GM23338 (cell line): ENCODE measurements around the gene IGFBP7. TPM values are rescaled to one million over a fixed set of nuclear protein-coding genes. Genes with fewer than 3 reads are reported as not detected.

ENCODE experiments used
- ATAC-seq: fragments of 200-7000 bp; cut with Tn5 transposase; 3 replicates; pipeline ENCODE4 v1.9.1; 2020
- DNase-seq: peaks from one replicate; pipeline ENCODE4 v3.0.0-alpha.2; 2015; ENCODE audit warnings: low spot score
- H2AFZ ChIP-seq: fragments of 200-600 bp; sonication (generic); 2 replicates; pipeline ENCODE4 v1.8.0; 2016; ENCODE audit warnings: antibody characterized with exemption, mild to moderate bottlenecking, moderate library complexity
- H3F3A ChIP-seq: fragments of 200-600 bp; sonication (generic); replicated peaks from 2 replicates; pipeline ENCODE4 v1.8.0; 2017; ENCODE audit warnings: antibody characterized with exemption, mixed run types, low read depth
- H3K27ac ChIP-seq: fragments of 200-600 bp; sonication (generic); 2 replicates; pipeline ENCODE4 v1.6.1; 2016; ENCODE audit warnings: low read depth
- H3K27me3 ChIP-seq: fragments of 200-600 bp; sonication (generic); 2 replicates; pipeline ENCODE4 v1.8.0; 2016; ENCODE audit warnings: mild to moderate bottlenecking, mixed run types, moderate library complexity; ENCODE audit not compliant: insufficient read depth
- H3K36me3 ChIP-seq: fragments of 200-600 bp; sonication (generic); 2 replicates; pipeline ENCODE4 v1.8.0; 2016; ENCODE audit warnings: mild to moderate bottlenecking; ENCODE audit not compliant: insufficient read depth
- H3K4me1 ChIP-seq: fragments of 200-600 bp; sonication (generic); 2 replicates; pipeline ENCODE4 v1.8.0; 2016; ENCODE audit warnings: mild to moderate bottlenecking, moderate library complexity; ENCODE audit not compliant: insufficient read depth
- H3K4me2 ChIP-seq: fragments of 200-600 bp; sonication (generic); 2 replicates; pipeline ENCODE4 v1.7.1; 2017; ENCODE audit warnings: mixed run types
- H3K4me3 ChIP-seq: fragments of 200-600 bp; sonication (generic); 2 replicates; pipeline ENCODE4 v1.6.1; 2016; ENCODE audit warnings: mixed run types
- H3K79me2 ChIP-seq: fragments of 200-600 bp; sonication (generic); replicated peaks from 2 replicates; pipeline ENCODE4 v1.8.0; 2017; ENCODE audit warnings: mild to moderate bottlenecking; ENCODE audit not compliant: insufficient read depth
- H3K9me2 ChIP-seq: fragments of 200-600 bp; sonication (generic); 2 replicates; pipeline ENCODE4 v1.8.0; 2017; ENCODE audit not compliant: insufficient read depth
- H4K20me1 ChIP-seq: fragments of 200-600 bp; sonication (generic); replicated peaks from 2 replicates; pipeline ENCODE4 v1.8.0; 2017; ENCODE audit warnings: mild to moderate bottlenecking; ENCODE audit not compliant: insufficient read depth
- H3K27ac Mint-ChIP-seq: 2 replicates; pipeline ENCODE4 v1.8.0; 2020; ENCODE audit warnings: inconsistent platforms, mild to moderate bottlenecking, moderate library complexity, mixed read lengths
- H3K27me3 Mint-ChIP-seq: 3 replicates; pipeline ENCODE4 v1.8.0; 2022; ENCODE audit warnings: low read depth, mild to moderate bottlenecking, moderate library complexity, mixed read lengths, inconsistent platforms; ENCODE audit not compliant: insufficient read depth, poor library complexity
- H3K36me3 Mint-ChIP-seq: 3 replicates; pipeline ENCODE4 v1.8.0; 2021; ENCODE audit warnings: low read depth, mild to moderate bottlenecking, inconsistent platforms, moderate library complexity, mixed read lengths
- H3K4me1 Mint-ChIP-seq: 3 replicates; pipeline ENCODE4 v1.8.0; 2020; ENCODE audit warnings: mild to moderate bottlenecking, inconsistent platforms, mixed read lengths
- H3K4me3 Mint-ChIP-seq: 3 replicates; pipeline ENCODE4 v1.8.0; 2021; ENCODE audit warnings: moderate library complexity, mild to moderate bottlenecking, inconsistent platforms, mixed read lengths
- H3K9me3 Mint-ChIP-seq: 3 replicates; pipeline ENCODE4 v1.8.0; 2020; ENCODE audit warnings: moderate library complexity, mild to moderate bottlenecking, inconsistent platforms, mixed read lengths
- CREB1 ChIP-seq: fragments of 250-450 bp; sonication (Bioruptor Pico); IDR thresholded peaks from 2 replicates; pipeline ENCODE4 v1.5.0; 2020; ENCODE audit warnings: low read depth, mild to moderate bottlenecking, moderate library complexity
- CTCF ChIP-seq, 2 experiments: fragments of 200-600 bp in 1 of 2; sonication (generic) in 1 of 2; conservative IDR thresholded peaks; 2 replicates each; pipeline versions ENCODE4 v1.5.1 to v1.6.1; 2016 to 2017; ENCODE audit warnings: antibody characterized with exemption in 2 of 2, low read depth in 2 of 2, mild to moderate bottlenecking in 2 of 2, moderate library complexity in 1 of 2
- EZH2 ChIP-seq: fragments of 200-600 bp; sonication (generic); IDR thresholded peaks from one replicate; pipeline ENCODE4 v1.8.0; 2017; ENCODE audit warnings: antibody characterized with exemption, mild to moderate bottlenecking, low read depth; ENCODE audit not compliant: unreplicated experiment
- JUNB ChIP-seq: IDR thresholded peaks from one replicate; pipeline ENCODE4 v1.6.1; 2016; ENCODE audit warnings: antibody characterized with exemption; ENCODE audit not compliant: unreplicated experiment
- NANOG ChIP-seq: IDR thresholded peaks from 2 replicates; pipeline ENCODE4 v1.6.1; 2016; ENCODE audit warnings: antibody characterized with exemption, borderline replicate concordance
- ZNF114 ChIP-seq: fragments of 250-450 bp; sonication (Bioruptor Pico); IDR thresholded peaks from 2 replicates; pipeline ENCODE4 v1.5.0; 2020; ENCODE audit warnings: mild to moderate bottlenecking, moderate library complexity
- ZNF331 ChIP-seq: fragments of 250-450 bp; sonication (Bioruptor Pico); IDR thresholded peaks from 2 replicates; pipeline ENCODE4 v1.5.0; 2020; ENCODE audit warnings: low read depth, mild to moderate bottlenecking, moderate library complexity
- polyA plus RNA-seq: library from polyadenylated mRNA; unstranded; fragments of >200 nt; fragmentation: Nextera tagmentation; extraction: Ambion mirVana; gene quantifications from 2 replicates; pipeline ENCODE4 v1.2.1, GENCODE V29; 2016
- total RNA-seq: library from RNA; depleted of rRNA; stranded (reverse); fragments of >200 nt; shearing (Covaris generic); gene quantifications from 2 replicates; pipeline ENCODE4 v1.2.3, GENCODE V29; 2014
- TF ChIP-seq, protein P1 (sequence below): IDR thresholded peaks from one replicate; pipeline ENCODE4 v1.6.1; 2018; ENCODE audit warnings: antibody characterized with exemption; ENCODE audit not compliant: unreplicated experiment
- TF ChIP-seq, protein P2 (sequence below): IDR thresholded peaks from 2 replicates; pipeline ENCODE4 v1.6.1; 2016; ENCODE audit warnings: antibody characterized with exemption

IGFBP7 gene
- total and polyA plus RNA-seq, 2 experiments from 2014 or later = 0.49 to 7.9 TPM

GRCh38 chr4:57023104-57023503 lies 87.1 kb downstream of the IGFBP7 start (continued):
- TF ChIP-seq, protein P1, sequence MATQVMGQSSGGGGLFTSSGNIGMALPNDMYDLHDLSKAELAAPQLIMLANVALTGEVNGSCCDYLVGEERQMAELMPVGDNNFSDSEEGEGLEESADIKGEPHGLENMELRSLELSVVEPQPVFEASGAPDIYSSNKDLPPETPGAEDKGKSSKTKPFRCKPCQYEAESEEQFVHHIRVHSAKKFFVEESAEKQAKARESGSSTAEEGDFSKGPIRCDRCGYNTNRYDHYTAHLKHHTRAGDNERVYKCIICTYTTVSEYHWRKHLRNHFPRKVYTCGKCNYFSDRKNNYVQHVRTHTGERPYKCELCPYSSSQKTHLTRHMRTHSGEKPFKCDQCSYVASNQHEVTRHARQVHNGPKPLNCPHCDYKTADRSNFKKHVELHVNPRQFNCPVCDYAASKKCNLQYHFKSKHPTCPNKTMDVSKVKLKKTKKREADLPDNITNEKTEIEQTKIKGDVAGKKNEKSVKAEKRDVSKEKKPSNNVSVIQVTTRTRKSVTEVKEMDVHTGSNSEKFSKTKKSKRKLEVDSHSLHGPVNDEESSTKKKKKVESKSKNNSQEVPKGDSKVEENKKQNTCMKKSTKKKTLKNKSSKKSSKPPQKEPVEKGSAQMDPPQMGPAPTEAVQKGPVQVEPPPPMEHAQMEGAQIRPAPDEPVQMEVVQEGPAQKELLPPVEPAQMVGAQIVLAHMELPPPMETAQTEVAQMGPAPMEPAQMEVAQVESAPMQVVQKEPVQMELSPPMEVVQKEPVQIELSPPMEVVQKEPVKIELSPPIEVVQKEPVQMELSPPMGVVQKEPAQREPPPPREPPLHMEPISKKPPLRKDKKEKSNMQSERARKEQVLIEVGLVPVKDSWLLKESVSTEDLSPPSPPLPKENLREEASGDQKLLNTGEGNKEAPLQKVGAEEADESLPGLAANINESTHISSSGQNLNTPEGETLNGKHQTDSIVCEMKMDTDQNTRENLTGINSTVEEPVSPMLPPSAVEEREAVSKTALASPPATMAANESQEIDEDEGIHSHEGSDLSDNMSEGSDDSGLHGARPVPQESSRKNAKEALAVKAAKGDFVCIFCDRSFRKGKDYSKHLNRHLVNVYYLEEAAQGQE = no peak
- TF ChIP-seq ZNF114 (CRISPR knock-in tag) (no peak), CTCF (conservative IDR thresholded peaks at IDR 0.05; ENCODE audit: low read depth in 2 of 2) (no peak), ZNF331 (CRISPR knock-in tag) (no peak), NANOG (no peak), EZH2 (no peak), JUNB (no peak), CREB1 (no peak)

- H3K27ac ChIP-seq = no peak overlapping the region
- H3F3A ChIP-seq = no peaks in the 10 kb centered on the region
- H3K79me2 ChIP-seq = no peaks in the 10 kb centered on the region
- no peak overlapping the region for H3K4me2 ChIP-seq
- Mint-ChIP-seq H3K4me3 (no peak overlapping the region), H3K9me3 (no peaks in the 10 kb centered on the region), H3K4me1 (no peaks in the 10 kb centered on the region), H3K27me3 (no peaks in the 10 kb centered on the region), H3K36me3 (peaks cover 86% of the 10 kb centered on the region), H3K27ac (no peak overlapping the region; the same call in 1 of the 2 replicates)
- ATAC-seq = no peak
- no peaks in the 10 kb centered on the region for H3K4me1 ChIP-seq
- H4K20me1 ChIP-seq = peaks cover 20% of the 10 kb centered on the region
- H3K36me3 ChIP-seq = peaks cover 69% of the 10 kb centered on the region
- no peaks in the 10 kb centered on the region for H3K27me3 ChIP-seq
- no peaks in the 10 kb centered on the region for H3K9me2 ChIP-seq
- TF ChIP-seq ZNF331 (CRISPR knock-in tag) (no peak), EZH2 (no peak), CTCF (conservative IDR thresholded peaks at IDR 0.05; ENCODE audit: low read depth in 2 of 2) (no peak), NANOG (no peak), CREB1 (no peak)
- TF ChIP-seq, protein P2, sequence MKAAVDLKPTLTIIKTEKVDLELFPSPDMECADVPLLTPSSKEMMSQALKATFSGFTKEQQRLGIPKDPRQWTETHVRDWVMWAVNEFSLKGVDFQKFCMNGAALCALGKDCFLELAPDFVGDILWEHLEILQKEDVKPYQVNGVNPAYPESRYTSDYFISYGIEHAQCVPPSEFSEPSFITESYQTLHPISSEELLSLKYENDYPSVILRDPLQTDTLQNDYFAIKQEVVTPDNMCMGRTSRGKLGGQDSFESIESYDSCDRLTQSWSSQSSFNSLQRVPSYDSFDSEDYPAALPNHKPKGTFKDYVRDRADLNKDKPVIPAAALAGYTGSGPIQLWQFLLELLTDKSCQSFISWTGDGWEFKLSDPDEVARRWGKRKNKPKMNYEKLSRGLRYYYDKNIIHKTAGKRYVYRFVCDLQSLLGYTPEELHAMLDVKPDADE = no peak
- no peak overlapping the region for H2AFZ ChIP-seq
- no peak overlapping the region for H3K4me3 ChIP-seq
- DNase-seq = no peak
Observed at GRCh38 chr4:57020467-57021101, 89.6 kb downstream of the IGFBP7 start.
